GM13976 (cell line): ENCODE results near the gene AGK.
"Not testable (repeated sequence)": the region's sequence is repeated elsewhere in the genome, so short reads cannot be mapped to it uniquely, and the experiment has no call there.

Experiments
- DNase-seq: peaks from one replicate; pipeline ENCODE4 v3.0.0; 2012; ENCODE audit warnings: low spot score
- in situ Hi-C: fragments of 300-500 bp; cut with MboI; formaldehyde crosslinking; loops from one replicate; pipeline ENCODE4 v1.12.0; 2022; ENCODE audit warnings: low sequenced_read_pairs, mixed read lengths, inconsistent platforms; ENCODE audit not compliant: unreplicated experiment
- TF ChIP-seq, protein P1 (sequence below): IDR thresholded peaks from 2 replicates; pipeline ENCODE4 v1.5.1; 2012; ENCODE audit warnings: borderline replicate concordance, mild to moderate bottlenecking; ENCODE audit not compliant: insufficient read depth; ENCODE audit errors: extremely low read depth, missing control alignments, control extremely low read depth

AGK gene

DNA sequence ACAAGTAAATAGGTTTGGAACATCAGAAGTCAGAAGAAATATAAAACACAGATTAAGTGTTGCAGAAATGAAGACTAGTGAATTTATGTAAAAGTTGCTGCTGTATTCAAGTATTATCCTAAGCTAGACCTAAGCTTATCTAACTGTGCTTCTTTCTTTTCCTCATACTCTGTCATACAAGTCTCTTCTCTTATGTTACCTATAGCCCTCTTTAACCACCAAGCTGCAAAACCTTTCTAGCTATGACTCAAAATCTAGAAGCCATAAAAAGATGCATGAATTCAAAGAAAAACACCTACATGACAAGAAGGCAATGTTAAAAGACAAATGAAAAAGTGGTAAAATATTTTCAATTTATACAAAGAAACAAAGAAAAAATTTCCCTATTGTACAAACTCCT is 127.8 kb downstream of the AGK start:
- no peak for DNase-seq
- TF ChIP-seq, protein P1, sequence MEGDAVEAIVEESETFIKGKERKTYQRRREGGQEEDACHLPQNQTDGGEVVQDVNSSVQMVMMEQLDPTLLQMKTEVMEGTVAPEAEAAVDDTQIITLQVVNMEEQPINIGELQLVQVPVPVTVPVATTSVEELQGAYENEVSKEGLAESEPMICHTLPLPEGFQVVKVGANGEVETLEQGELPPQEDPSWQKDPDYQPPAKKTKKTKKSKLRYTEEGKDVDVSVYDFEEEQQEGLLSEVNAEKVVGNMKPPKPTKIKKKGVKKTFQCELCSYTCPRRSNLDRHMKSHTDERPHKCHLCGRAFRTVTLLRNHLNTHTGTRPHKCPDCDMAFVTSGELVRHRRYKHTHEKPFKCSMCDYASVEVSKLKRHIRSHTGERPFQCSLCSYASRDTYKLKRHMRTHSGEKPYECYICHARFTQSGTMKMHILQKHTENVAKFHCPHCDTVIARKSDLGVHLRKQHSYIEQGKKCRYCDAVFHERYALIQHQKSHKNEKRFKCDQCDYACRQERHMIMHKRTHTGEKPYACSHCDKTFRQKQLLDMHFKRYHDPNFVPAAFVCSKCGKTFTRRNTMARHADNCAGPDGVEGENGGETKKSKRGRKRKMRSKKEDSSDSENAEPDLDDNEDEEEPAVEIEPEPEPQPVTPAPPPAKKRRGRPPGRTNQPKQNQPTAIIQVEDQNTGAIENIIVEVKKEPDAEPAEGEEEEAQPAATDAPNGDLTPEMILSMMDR, result no peak
- in situ Hi-C loops, result no loop called here

DNA sequence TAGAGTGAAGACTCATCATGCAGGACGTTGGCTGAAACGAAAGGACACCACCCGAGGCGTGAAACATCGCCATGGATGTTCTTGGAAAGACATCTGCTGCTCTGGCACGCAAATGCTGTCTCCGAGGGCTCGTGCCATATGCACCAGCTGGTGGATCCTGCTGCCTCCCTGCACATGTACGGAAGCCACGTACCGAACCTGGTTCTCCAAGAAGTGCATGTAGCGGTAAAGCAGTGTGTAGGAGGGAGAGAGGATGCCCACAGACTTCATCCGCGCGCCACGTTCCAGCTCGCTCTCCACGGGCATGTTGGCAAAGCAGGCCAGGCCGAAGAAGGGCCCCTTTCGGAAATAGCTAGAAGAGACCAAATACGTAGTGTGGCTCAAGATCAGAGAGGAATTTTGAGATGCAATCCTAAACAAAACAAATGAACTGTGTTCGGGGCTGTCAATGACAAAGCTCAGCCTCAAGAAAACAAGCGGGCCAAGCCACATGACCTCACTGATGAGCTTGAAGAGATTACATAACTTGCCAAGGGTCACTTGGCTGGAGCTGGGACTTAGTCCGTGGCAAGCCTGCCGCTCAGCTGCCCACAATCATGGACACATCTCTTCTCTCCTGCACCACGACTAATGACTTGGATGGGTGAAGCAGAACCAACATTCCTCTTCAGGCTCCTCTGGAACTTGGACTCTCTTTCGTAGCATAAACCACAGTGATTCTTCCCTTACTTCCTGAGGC is 134.2 kb downstream of the AGK start:
- TF ChIP-seq, protein P1, result no peak
- DNase-seq, result no peak
- in situ Hi-C loops, result no loop called here

DNA sequence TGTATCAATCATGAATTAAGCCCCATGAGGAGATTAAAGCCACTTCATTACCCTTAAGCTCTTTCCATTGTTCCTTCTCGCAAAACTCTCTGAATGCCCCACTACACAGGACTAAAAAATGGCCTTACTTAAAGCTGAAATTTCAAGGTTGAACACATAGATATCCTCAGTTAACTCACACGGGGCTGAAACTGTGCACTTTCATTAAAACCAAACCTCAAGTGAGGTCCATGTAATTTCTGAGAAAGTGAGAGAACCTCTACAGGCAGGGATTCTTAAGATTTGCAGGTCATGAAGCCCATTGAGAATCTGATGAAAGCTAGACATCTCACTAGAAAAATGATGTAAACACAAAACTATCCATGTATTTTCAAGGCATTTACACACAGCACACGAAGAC is 134.9 kb downstream of the AGK start:
- TF ChIP-seq, protein P1, result no peak
- no peak for DNase-seq
- in situ Hi-C loops, result no loop called here

DNA sequence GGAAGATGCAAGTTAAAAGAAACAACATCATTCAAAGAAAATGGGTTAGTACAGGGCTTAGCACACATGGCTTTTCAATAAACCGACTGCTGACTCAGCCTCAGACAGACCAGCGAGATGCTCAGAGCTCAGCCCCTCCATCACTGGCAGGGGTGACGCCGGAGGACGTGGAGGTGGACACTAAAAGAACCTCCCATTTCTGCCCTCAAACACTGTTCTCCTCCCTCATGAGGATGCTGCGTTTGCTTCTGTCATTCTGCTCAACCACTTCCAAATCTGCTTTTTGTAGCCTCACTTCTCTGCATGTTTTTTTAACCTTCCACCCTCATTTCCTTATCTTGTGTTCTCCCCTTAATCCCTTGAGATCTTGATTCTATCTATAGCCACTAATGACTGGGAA is 135.5 kb downstream of the AGK start:
- TF ChIP-seq, protein P1, result no peak
- in situ Hi-C loops, result no loop called here
- DNase-seq, result no peak

DNA sequence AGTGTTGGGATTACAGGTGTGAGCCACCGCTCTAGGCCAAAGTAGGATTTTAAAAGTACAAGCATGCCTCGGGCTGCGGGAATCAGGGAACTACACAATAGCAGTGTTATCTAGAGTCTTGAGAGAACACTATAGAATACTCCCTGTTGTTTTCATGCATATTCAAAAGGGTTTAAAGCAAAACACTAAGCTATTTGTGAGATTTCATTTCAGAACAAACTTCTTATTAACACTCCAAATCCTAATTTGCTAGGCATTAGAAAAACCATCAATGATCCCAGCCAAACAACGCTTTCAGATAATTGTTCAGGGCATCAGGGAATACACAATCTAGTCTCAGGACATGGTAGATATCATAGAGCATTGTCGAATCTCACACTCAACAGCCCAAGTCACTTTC is 136.8 kb downstream of the AGK start:
- no peak for DNase-seq
- TF ChIP-seq, protein P1, result no peak
- in situ Hi-C loops, result no loop called here

DNA sequence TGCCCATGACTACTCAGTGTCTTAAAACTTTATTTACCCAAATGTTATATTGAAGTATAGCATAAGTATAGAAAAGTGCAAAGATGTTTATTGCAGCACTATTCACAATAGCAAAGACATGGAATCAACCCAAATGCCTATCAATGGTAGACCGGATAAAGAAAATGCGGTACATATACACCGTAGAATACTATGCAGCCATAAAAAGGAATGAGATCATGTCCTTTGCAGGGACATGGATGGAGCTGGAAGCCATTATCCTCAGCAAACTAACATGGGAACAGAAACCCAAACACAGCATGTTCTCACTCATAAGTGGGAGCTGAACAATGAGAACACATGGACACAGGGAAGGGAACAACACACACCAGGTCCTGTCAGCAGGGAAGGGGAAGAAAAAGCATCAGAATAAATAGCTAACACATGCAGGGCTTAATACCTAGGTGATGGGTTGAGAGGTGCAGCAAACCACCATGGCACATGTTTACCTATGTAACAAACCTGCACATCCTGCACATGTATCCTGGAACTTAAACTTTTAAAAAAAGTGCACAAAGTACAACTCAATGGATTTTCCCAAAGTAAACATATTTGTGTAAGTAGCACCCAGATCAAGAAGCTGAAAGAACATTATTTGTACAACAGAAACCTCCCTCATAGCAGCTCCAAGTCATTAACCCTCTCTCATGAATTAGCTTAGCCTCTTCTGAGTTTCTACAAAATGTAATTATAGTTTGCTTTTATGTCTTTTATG is 138.0 kb downstream of the AGK start:
- in situ Hi-C loops, DNase-seq: not testable (repeated sequence)

DNA sequence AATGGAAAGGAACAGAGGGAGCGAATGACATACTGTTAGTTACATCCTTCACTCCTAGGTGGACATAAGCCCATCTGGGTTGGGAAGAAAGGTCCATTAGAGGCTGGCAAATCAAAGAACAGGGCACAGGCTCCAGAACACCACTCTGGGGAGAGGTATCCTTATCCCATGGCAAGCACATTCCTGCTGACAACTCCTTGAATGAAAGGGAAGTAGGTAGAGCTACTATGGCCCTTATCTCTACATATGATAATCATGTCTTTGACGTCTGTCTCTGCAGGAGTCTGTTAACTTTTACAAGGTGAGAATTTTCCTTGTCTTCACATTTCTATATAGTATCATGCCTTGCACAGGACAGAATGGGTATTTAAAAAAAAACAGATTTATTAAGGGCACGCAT is 140.3 kb downstream of the AGK start:
- TF ChIP-seq, protein P1, result no peak
- in situ Hi-C loops, result no loop called here
- DNase-seq, result no peak
